HepG2 (cell line): ENCODE measurements around the gene ZNF23. TPM values are rescaled to one million over a fixed set of nuclear protein-coding genes. Genes with fewer than 3 reads are reported as not detected.

Experiments
- ATF5 ChIP-seq: sonication (generic); formaldehyde crosslinking; IDR thresholded peaks from 2 replicates; pipeline ENCODE4 v1.4.0; 2020; ENCODE audit warnings: mild to moderate bottlenecking, low read depth, missing genetic modification reagents
- ETV6 ChIP-seq: sonication (generic); formaldehyde crosslinking; conservative IDR thresholded peaks from 2 replicates; pipeline ENCODE4 v1.4.0; 2020; ENCODE audit warnings: missing genetic modification reagents
- FOXK1 ChIP-seq: sonication (generic); formaldehyde crosslinking; IDR thresholded peaks from 2 replicates; pipeline ENCODE4 v1.4.0; 2020; ENCODE audit warnings: low read depth, missing genetic modification reagents, borderline replicate concordance
- KIAA2018 ChIP-seq: sonication (generic); formaldehyde crosslinking; IDR thresholded peaks from 2 replicates; pipeline ENCODE4 v1.5.0; 2020; ENCODE audit warnings: mild to moderate bottlenecking, missing genetic modification reagents, borderline replicate concordance
- NCOA2 ChIP-seq: sonication (generic); formaldehyde crosslinking; IDR thresholded peaks from 2 replicates; pipeline ENCODE4 v1.8.0; 2022; ENCODE audit warnings: inconsistent platforms
- PCBP1 ChIP-seq: fragments of 200-400 bp; formaldehyde crosslinking; IDR thresholded peaks from 2 replicates; pipeline ENCODE4 v1.6.1; 2017; ENCODE audit warnings: mild to moderate bottlenecking, low read depth, low read length, borderline replicate concordance
- RFX5 ChIP-seq: IDR thresholded peaks from 2 replicates; pipeline ENCODE4 v1.6.1; 2011; ENCODE audit warnings: low read depth, low read length, improper control_type of control experiment
- SMC3 ChIP-seq: IDR thresholded peaks from 2 replicates; pipeline ENCODE4 v1.6.1; 2011; ENCODE audit warnings: low read length, improper control_type of control experiment
- ZFAT ChIP-seq: sonication (generic); formaldehyde crosslinking; conservative IDR thresholded peaks from 2 replicates; pipeline ENCODE4 v1.8.1; 2023; ENCODE audit warnings: missing genetic modification reagents, inconsistent platforms
- ZMYM2 ChIP-seq: sonication (generic); formaldehyde crosslinking; IDR thresholded peaks from 2 replicates; pipeline ENCODE4 v1.8.0; 2022; ENCODE audit warnings: mild to moderate bottlenecking, missing genetic modification reagents
- ZMYM3 ChIP-seq: sonication (generic); formaldehyde crosslinking; IDR thresholded peaks from 2 replicates; pipeline ENCODE4 v1.5.1; 2020; ENCODE audit warnings: mild to moderate bottlenecking, missing genetic modification reagents
- ZNF616 ChIP-seq: sonication (generic); formaldehyde crosslinking; IDR thresholded peaks from 2 replicates; pipeline ENCODE4 v1.5.0; 2020; ENCODE audit warnings: low read depth, mild to moderate bottlenecking, missing genetic modification reagents
- ZNF746 ChIP-seq: sonication (generic); formaldehyde crosslinking; IDR thresholded peaks from 2 replicates; pipeline ENCODE4 v1.8.0; 2022; ENCODE audit warnings: mild to moderate bottlenecking, missing genetic modification reagents
- ZNF773 ChIP-seq: sonication (generic); formaldehyde crosslinking; IDR thresholded peaks from 2 replicates; pipeline ENCODE4 v1.4.0; 2020; ENCODE audit warnings: missing genetic modification reagents, borderline replicate concordance
- ZSCAN25 ChIP-seq: sonication (generic); formaldehyde crosslinking; IDR thresholded peaks from 2 replicates; pipeline ENCODE4 v1.8.0; 2022; ENCODE audit warnings: mild to moderate bottlenecking, missing genetic modification reagents
- polyA plus RNA-seq, 8 experiments: library from polyadenylated mRNA; depleted of rRNA in 3 of 8; stranded (reverse) in 7 of 8; unstranded in 1 of 8; fragments of >200 nt; fragmentation: Illumina TruSeq in 4 of 8; extraction: Trizol in 4 of 8; gene quantifications; 2 replicates each; pipeline versions ENCODE4 v1.2.1 to v1.2.3, GENCODE V29; 2011 to 2016; ENCODE audit warnings: low read depth in 4 of 8, missing spikeins in 1 of 8, mixed read lengths in 1 of 8; ENCODE audit not compliant: insufficient read depth in 1 of 8
- total RNA-seq, 5 experiments: library from RNA; depleted of rRNA; stranded (reverse); fragments of >200 nt; fragmentation: Illumina TruSeq; extraction: Trizol; gene quantifications; 2 replicates each; pipeline ENCODE4 v1.2.3, GENCODE V29; 2016; ENCODE audit warnings: low read depth in 1 of 5
- TF ChIP-seq, protein P1 (sequence below): sonication (generic); formaldehyde crosslinking; IDR thresholded peaks from 2 replicates; pipeline ENCODE4 v1.8.1; 2023; ENCODE audit warnings: mild to moderate bottlenecking, inconsistent platforms, moderate library complexity, missing genetic modification reagents, borderline replicate concordance
- TF ChIP-seq, protein P2 (sequence below): sonication (generic); formaldehyde crosslinking; IDR thresholded peaks from 2 replicates; pipeline ENCODE4 v1.9.0; 2021; ENCODE audit warnings: missing genetic modification reagents, mild to moderate bottlenecking, borderline replicate concordance

ZNF23 gene
- total and polyA plus RNA-seq, 2 of the 13 experiments (the other 11 are each of a cell fraction or from before 2014, with no cell fraction given) = 8.6 to 12.2 TPM

DNA sequence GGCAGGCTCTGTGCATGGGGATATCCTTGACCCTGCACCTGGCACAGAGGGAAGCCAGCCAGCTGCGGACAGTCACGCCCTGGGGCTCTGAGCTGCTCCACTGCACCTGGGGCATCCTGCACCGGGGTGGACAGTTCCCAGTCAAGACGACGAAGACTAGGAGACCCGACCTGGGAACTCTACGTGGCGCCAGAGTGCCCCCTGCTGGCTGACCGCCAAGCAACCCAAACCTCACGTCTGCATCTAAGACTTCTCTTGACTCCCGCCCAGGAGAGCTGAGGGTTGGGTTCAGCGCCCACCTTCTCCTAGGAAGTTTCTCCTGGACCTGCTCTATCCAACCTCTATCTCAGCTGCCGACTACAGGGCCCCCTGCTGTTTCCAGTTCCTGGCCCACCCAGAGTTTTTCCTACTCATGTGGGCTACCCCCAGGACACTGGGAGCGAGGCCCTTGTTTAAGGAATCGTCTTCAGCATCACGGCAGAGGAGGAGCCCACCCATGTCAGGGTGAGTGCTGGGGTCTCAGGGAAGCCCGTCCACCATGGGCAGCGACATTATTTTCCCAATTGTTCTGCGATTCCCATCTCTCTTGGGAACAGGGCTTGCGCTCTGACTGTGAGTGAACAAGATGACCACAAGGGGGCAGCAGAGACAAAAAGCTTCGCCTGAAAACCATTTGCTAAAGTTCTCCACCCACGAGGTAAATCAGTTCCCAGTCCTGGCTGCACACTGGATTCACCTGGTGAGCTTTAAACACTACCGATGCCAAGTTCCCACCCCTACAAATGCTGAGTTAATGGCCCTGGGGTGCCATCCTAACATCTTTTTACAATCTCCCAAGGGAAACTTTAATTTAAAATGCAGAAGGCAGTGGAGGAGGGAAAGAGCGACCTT lies 49.5 kb downstream of the ZNF23 start (continued):
- TF ChIP-seq, protein P1, sequence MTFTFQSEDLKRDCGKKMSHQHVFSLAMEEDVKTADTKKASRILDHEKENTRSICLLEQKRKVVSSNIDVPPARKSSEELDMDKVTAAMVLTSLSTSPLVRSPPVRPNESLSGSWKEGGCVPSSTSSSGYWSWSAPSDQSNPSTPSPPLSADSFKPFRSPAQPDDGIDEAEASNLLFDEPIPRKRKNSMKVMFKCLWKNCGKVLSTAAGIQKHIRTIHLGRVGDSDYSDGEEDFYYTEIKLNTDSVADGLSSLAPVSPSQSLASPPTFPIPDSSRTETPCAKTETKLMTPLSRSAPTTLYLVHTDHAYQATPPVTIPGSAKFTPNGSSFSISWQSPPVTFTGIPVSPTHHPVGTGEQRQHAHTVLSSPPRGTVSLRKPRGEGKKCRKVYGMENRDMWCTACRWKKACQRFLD (CRISPR knock-in tag) = 0 out of 2 replicates have a peak, but pooled peaks have one; percentile 18
- TF ChIP-seq ZMYM2 (no peak), KIAA2018 (CRISPR knock-in tag) (0 out of 2 replicates have a peak, but pooled peaks have one; percentile 42), SMC3 (peak; percentile 94), ZMYM3 (no peak), ZNF746 (CRISPR knock-in tag) (no peak), NCOA2 (CRISPR knock-in tag) (no peak), ETV6 (CRISPR knock-in tag) (no peak), ATF5 (CRISPR knock-in tag) (no peak), RFX5 (no peak), ZFAT (CRISPR knock-in tag) (no peak), ZNF616 (CRISPR knock-in tag) (no peak), ZSCAN25 (CRISPR knock-in tag) (no peak), PCBP1 (no peak), ZNF773 (no peak), FOXK1 (CRISPR knock-in tag) (no peak)
- TF ChIP-seq, protein P2, sequence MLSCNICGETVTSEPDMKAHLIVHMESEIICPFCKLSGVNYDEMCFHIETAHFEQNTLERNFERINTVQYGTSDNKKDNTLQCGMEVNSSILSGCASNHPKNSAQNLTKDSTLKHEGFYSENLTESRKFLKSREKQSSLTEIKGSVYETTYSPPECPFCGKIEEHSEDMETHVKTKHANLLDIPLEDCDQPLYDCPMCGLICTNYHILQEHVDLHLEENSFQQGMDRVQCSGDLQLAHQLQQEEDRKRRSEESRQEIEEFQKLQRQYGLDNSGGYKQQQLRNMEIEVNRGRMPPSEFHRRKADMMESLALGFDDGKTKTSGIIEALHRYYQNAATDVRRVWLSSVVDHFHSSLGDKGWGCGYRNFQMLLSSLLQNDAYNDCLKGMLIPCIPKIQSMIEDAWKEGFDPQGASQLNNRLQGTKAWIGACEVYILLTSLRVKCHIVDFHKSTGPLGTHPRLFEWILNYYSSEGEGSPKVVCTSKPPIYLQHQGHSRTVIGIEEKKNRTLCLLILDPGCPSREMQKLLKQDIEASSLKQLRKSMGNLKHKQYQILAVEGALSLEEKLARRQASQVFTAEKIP (CRISPR knock-in tag) = no peak
